ENCODE results near the gene VAMP2.
A peak's percentile ranks its signal among the peaks of the same experiment; 100 is the strongest.

The VAMP2 gene, protein sequence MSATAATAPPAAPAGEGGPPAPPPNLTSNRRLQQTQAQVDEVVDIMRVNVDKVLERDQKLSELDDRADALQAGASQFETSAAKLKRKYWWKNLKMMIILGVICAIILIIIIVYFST

DNA sequence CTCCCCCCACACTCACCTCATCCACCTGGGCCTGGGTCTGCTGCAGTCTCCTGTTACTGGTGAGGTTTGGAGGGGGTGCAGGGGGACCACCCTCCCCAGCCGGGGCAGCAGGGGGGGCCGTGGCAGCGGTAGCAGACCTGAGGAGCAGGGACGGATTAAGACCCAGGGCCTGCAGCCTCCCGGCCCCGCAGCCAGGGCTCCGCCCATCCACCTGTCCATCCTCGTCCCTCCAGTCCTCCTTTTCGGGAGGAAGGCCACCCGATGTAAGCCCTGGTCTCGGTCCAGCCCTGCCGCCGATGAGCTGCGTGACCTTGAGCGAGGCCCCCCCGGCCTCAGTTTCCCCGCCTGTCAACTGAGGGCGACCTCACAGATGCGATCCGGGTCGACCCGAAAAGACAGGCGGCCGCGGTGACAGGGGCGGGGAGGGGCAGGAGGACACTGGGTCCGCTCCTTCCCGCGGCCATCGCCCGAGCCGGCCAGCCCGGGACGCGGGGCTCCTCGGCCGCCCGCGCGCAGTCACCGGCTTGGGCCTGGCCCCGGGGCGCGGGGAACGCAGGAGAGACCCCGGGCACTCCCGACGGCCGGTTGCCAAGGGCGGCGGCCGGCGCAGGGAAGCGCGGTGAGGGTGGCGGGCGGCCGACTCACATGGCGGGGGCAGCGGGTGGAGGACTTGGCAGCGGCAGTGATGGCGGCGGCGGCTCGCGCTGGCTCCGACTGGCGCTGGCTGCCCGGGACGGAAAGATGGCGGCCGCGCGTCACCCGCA is at the start of gene VAMP2:
Gene VAMP2, minus strand, starts transcription at position 716 of the 764 bp plus-strand sequence. Its CDS starts 69 bp downstream, at position 647.
- DNase-seq (ENCODE audit: low read depth) = no peak

DNA sequence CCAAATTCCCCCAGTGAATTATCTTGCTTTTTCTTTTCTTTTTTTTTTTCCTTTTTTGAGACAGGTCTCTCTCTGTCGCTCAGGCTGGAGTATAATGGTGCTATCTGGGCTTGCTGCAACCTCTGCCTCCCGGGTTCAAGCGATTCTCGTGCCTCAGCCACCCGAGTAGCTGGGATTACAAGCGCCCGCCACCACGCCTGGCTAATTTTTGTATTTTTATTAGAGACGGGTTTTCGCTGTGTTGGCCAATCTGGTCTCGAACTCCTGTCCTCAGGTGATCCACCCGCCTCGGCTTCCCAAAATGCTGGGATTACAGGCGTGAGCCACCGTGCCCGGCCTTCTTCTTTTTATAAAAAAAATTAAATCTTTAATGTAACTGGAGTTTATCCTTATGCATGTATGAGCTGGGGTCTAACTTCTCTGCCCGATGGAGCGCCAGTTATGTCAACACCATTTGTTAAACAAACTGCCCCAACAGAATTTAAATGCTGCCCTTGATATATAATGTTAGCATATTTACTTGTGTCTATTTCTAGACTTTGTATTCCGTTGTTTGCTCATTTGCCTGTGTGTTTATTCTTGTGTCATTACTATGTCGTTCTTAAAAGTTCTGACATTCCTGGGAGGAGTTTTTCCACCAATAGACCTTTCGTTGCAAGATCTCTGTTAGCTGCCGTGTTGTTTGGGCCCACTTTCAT is 48.2 kb upstream of the VAMP2 start:
- DNase-seq (ENCODE audit: low read depth) = no peak

GRCh38 chr17:8209907-8210760 is 47.4 kb upstream of the VAMP2 start, which contains the start of gene AURKB:
Gene AURKB (minus strand): TSS chr17:8210575. CDS start chr17:8210224, 351 bp downstream.
- DNase-seq (ENCODE audit: low read depth) = peak; percentile 91

DNA sequence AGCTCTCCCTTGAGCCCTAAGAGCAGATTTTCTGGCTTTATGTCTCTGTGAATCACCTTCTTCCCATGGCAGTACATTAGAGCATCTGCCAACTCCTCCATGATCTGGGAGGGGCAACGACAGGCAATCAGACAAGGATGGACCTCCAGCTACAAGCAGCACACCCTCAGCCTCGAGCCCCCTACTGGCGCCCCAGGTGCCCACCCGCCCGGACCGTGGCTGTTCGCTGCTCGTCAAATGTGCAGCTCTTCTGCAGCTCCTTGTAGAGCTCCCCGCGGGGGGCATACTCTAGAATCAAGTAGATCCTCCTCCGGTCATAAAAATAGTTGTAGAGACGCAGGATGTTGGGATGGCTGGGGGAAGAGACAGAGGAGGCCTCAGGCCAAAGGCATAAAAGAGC is 43.8 kb upstream of the VAMP2 start:
- no peak for DNase-seq (ENCODE audit: low read depth)

GRCh38 chr17:8204761-8205555 is 42.2 kb upstream of the VAMP2 start:
- no peak for DNase-seq (ENCODE audit: low read depth)

DNA sequence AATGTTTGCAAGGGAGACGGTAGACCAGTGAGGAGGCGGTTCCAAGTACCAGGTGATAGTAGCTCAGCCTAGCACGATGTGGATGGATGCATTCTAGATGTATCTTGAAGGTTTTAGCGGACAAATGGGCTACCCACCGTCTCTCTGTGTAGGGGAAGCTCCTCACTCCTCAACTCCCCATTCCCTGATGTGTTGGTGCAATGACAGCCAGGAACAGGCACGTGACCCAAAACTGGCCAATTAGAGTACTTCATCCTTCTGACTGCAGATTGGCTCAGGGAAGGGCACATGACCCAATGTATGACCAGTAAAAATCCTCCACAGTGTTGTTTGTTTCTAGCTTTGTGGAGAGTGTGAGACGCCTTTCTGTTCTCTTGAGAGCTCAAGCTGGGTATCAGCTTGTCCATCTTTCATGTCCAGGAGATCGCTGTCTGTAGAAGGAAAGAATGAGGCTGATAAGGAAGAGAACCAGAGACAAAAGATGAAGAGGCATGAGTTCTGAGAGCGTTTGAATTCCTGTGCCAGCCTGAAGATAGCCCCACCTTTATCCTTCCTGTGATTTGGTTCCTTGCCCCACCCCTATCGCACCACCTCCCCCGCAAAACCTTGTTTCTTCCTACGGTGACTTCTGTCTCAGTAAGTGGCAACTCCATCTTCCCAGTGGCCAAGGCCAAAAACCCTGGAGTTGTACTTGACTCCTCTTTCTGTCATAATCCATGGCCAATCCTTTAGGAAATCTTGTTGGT is 29.5 kb upstream of the VAMP2 start:
- no peak for DNase-seq (ENCODE audit: low read depth)

DNA sequence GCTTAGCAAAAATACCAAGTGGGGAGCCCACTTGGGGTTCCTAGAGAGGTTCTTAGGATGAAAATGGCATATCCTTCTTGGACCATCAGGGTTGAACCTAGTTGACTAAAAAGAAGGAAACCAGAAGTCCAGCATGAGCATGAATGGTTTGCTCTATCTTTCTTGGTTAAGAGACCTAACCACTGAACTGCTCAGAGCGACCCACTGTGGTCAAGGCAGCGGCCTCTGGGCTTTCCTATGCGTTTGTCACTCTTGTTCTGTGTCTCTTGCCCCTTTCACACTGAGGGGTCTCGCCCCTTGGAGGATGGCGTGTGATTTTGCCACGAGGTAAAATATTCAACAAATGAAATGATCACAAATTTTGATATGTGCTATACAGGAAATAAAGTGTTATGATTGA is 27.8 kb upstream of the VAMP2 start:
- DNase-seq (ENCODE audit: low read depth) = no peak

- peak; percentile 88 for DNase-seq (ENCODE audit: low read depth)
Measured at GRCh38 chr17:8189711-8190477, 27.1 kb upstream of the VAMP2 start, which contains the start of gene BORCS6. Gene BORCS6 (minus strand): TSS chr17:8190180. CDS start chr17:8190140, 40 bp downstream.

GRCh38 chr17:8189041-8189710 is 26.4 kb upstream of the VAMP2 start:
- DNase-seq (ENCODE audit: low read depth) = no peak

DNA sequence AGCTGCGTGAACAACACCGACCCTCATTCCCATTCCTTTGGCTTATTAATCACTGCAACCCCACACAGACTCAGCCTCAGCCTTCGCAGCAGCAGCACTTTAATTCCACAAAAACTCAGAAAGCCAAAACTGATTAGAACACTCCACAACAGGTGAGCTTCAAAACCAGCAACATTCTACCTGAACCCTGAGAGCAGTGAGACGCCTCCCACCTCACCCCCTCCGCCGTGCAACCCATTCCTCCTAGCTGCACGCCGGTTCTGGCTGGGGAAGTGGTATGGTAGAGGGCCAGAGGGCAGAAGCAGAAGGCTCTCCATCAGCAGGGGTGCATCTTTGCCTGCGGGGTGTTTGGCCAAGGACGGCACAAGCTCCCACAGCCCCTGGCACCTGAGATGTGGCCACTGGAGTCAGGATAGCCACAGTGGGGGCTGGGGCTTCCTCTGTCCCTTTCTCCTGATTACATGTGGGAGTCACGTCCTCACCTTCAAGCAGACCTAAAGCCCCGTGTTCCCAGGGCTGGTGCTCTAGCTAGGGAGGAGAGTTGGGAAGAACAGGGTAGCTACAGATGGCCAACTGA is 25.6 kb upstream of the VAMP2 start:
- DNase-seq (ENCODE audit: low read depth) = no peak

GRCh38 chr17:8187517-8188262 is 24.9 kb upstream of the VAMP2 start:
- DNase-seq (ENCODE audit: low read depth) = peak; percentile 91

GRCh38 chr17:8186787-8187516 is 24.2 kb upstream of the VAMP2 start:
- DNase-seq (ENCODE audit: low read depth) = peak; percentile 98

- DNase-seq (ENCODE audit: low read depth) = no peak
Measured at GRCh38 chr17:8186446-8186786, 23.7 kb upstream of the VAMP2 start.

DNA sequence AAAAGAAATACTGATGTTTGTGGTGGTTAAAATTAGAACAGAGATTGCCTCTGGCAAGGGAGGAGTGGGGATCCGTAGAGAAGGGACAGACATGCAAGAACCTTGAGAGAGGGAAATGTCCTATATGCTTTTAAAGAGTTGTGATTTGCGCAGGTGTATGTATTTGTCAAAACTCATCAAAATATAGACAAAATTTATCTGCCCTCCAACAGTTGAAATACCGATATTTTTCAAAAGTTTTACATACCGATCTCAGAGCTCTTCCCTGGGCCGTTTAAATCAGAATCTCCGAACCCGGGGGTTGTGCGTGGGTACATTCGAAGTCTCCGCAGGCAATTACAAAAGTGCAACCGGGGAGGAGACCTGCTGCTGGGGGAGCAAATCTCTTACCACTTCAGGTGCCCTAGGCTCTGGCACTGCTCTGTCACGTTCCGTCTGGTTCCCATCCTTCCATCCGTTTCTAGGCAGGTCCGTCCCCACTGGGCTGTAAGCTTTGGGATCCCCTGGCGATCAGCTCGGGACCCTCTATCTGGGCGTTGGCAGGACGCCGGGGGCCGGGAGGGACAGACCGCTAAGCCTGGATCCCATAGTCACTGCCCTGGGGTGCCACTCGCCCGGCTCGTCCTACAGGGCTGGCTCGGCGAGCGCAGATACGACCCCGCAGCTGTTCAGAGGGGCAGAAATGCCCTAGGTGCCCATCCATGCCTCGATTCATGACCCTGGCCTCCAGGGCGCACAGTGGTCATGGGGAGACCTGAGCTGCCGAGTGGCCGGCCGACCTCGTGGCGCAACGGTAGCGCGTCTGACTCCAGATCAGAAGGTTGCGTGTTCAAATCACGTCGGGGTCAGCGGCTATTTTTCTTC is 23.1 kb upstream of the VAMP2 start:
- peak; percentile 91 for DNase-seq (ENCODE audit: low read depth)

DNA sequence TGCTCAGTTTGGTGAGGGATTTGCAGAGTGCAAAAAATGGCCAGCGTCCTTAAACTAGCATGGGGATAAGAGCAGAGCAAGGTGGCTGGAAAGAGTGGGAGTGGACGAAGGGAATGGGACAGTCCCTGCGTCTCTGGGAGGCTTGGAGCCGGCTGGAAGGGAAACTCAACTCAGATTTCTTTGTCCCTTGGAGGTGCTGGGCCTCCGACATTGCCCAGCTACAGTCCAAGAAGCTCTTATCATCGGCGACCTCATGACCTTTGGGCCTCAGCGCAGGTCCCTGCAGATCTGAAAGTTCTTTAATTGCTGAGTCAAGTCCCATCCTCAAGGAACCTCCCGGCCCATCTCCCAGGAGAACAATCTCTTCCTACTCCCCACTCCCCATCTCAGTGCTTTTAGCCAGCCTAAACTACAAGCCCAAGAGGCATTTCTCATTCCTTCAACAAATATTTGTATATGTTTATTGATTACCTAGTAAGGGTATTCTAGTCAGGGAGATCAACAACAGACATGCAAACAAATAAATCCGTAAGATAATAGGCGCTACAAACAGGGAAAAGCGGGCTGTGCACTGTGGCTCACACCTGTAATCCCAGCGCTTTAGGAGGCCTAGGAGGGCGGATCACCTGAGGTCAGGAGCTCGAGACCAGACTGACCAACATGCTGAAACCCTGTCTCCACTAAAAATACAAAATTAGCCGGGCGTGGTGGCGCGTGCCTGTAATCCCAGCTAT is 14.4 kb upstream of the VAMP2 start:
- DNase-seq (ENCODE audit: low read depth) = no peak

All from stimulated activated CD8-positive, alpha-beta memory T cell treated with anti-CD3 and anti-CD28 coated beads, Interleukin-7, amount 100 ng/mL, for 24 hours (primary cell).